Stimulated activated CD8-positive, alpha-beta memory T cell treated with anti-CD3 and anti-CD28 coated beads, Interleukin-4, amount 100 ng/mL, for 48 hours (primary cell): ENCODE measurements around the gene DOCK4.

Experiments used
- DNase-seq: peaks from one replicate; pipeline ENCODE4 v3.0.0-alpha.2; 2020

DOCK4 gene

DNA sequence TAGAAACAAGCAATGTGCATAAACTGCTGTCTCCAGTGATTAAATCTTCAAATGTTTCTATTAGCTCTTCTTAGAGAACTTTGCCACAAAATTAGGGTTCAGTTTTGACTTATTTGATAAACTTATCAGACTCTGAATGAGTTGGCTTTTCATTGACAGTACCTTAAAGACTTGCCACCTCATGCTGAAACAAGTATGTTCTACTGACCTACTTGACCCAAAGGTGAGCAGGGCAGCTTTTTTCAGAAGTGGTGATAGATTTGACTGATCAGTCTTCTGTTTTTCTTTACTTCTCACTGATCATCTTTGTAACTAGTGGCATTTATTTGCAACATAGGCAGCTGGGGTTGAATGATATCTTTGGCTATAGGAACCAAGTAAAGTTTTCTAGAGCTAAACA, 8.1 kb upstream of the DOCK4 start:
- no peak for DNase-seq

DNA sequence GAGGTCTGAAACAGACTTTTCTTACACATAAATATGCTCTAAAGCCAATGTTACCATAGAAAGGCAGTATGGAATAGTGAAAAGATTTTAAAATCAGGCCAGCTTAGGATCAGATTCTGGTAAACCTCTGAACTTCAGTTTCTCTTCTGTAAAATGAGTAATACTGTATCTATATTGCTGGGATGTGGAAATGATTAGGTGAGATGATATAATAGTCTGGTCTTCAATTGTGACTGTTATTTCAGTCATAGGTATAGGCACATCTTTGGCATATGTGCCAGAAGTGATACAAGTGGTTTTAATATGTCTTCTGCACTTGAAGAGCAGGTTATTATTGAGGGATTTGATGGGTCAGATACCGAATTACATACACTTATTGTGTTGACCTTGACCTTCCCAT, 7.5 kb upstream of the DOCK4 start:
- no peak for DNase-seq

DNA sequence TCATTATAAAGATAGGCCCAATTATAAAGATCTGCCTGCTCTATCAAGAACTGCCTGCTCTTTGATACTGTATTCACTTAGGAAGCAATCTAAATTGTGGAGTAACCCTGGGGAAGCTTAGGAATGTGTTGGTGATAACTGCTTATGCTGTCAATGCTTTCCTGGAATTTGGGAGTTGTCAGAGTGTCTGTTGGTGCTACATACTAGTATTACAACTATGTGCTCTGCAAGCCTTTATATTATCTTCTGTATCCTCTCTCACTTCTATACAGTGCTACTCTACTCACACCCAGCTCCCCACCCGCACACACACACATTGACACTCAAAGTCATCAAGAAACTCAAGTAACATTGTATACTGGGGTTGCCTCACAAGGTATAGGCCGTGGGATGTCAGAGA, 6.4 kb upstream of the DOCK4 start:
- no peak for DNase-seq

DNA sequence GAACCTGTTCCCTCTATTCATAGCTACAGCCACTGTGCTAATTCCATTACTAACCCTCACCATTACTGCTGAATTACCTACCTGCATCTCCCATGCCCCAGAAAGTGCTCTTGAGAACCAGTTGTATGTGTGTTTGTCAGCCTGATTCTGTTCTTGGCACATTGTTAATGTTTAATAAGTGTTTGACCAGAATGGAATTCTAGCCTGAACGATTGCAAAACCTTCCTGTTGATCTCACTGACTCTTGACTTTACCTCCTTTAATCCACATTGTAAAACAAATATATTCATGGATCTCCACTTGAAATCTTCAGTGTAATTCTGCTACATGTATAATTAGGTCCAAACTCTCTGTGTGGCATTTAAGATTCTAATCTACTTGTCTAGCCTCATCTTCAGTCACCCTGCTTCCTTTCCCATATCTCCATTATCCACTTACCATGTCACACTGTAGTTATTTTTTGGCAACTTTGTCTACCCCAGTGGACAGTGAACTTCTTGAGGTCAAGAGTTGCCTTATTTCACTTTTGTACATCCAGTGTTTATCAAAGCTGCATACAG, 5.2 kb upstream of the DOCK4 start:
- no peak for DNase-seq

DNA sequence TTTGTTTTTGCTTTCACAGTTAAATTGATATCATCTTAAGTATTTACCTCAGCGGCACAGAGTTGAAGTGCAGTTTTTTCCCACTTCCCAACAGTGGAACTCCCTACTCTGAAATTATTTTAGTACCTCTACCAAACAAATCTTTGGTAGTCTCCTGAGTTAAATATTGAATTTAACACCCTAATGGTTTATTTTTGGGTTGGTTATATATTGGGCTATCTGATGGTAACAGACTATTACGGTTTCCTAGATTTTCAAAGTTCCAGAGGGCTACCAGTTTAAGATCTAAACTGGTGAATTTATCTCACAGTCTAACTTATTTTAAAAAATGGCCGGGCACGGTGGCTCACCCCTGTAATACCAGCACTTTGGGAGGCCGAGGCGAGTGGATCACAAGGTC, 1.6 kb upstream of the DOCK4 start:
- DNase-seq = no peak

DNA sequence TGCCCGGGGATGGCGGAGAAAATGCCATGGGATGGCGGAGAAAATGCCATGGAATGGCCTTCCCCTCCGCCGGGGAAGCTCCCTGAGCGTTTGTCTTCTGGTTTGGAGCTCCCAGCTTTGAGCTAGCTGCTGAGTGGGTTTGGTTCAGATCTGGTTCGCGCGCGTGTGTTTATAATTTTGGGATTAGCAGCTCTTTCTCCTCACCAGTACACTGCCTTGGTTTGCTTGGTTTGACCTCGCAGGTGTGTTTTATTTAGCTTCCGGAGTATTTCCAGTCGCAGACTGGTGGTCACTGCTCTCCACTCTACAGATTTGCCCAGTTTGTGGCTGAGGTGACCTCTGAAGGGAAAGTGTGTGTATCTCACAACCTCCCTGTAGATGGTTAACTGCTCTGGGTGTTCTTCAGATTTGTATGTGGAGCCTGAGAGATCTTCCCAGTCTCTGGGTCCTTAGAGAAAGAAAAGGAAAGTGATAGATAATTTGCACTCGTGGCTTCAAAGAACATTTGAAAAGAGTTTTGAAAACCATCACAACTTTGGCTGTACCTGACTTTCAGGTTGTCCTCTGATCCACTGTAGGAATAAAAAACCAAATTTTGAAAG, 893 bp upstream of the DOCK4 start:
- peak; percentile 27 for DNase-seq

DNA sequence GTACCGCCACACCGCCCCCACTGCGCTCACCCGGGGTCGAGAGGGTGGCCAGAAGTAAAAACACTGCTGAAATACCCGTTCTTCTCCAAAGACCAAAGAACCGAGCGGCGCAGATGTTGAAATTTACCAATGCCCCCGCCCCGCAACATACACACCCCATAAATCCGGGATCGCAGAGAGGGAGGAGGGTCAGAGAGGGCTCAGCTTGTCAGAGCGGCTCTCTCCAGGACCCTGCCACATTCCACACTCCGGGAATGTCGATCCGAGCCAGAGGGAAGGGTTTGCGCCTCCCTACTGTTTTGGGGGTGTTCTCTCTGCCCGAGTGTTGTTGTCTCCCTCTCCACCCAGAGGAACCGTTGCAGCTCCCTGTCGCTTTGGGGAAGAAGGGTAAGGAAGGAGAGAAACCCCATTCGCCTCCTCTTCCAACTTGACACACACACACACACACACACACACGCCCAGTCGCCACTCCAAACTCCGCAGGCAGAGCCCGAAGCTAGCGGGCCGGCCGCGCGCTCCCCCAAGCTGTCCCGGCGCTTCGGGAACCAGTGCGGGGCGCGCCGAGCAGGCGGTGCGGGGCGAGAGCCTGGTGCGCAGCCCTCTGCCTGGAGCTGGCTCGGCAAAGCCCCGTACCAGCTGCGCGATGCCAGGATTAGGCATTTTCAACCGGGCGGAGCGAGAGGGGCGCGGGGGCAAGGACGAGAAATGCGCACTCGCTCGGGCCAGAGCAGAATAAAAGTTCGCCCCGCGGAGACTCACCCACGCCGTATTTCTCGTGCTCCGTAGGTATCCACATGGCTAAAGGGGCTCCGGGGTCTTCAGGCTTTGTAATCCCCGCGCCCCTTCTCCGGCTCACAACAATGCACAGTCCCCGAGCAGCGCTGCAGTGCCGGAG, 609 bp downstream of the DOCK4 start:
- DNase-seq = peak; percentile 54

- DNase-seq = no peak
These were observed 1.5 kb downstream of the DOCK4 start for GRCh38 chr7:112204499-112205342.

GRCh38 chr7:112203365-112203739, 2.8 kb downstream of the DOCK4 start:
- DNase-seq = no peak

DNA sequence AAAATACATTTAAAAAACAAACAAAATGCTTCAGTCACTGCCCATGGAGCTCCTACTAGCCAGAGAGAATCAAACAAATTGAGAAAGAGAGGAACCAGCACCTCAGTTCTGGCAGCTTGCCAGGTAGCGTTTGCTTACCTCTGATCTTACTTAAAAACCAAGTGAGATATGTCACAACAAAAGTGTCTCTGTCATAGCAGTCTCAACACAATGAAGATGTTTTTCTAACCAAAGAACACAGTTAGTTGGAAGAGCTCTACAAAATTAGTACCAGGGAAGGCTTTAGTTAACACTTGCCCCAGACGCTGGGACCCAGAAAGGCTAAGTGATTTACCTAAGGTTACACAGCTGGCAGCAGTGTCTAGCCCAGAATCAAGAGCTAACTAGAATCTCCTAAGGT, 3.4 kb downstream of the DOCK4 start:
- DNase-seq = peak; percentile 39

DNA sequence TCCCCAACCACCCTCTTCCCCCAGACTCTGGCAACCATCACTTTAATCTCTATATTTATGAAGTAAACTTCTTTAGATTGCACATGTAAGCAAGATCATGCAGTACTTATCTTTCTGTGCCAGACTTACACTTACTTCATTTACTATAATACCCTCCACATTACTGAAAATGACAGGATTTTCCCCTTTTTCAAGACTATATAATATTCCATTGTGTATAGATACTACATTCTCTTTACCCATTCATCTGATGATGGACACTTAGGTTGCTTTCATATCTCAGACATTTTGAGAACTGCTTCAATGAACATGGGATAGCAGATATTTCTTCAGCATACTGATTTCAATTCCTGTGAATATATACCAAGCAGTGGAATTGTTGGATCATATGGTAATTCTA, 4.4 kb downstream of the DOCK4 start:
- no peak for DNase-seq

GRCh38 chr7:112201411-112201810, 4.8 kb downstream of the DOCK4 start:
- DNase-seq = no peak

DNA sequence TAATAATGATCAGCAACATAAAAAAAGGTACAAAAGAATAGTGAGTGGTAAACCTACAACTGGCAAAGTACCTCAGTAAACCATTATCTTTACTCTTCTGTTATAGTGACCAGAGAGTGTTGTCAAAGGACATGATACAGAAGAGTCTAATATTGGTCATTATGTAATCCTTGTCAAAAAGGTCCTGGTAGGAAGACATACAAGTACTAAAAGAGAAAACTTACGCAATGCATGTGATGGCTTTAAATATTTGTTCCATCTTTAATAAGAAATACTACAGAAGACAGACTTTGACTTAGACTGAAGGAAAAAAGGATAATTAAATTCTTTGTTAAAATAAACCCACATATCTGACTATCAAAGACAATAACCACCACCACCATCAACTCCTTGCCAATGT, 6.5 kb downstream of the DOCK4 start:
- DNase-seq = no peak

DNA sequence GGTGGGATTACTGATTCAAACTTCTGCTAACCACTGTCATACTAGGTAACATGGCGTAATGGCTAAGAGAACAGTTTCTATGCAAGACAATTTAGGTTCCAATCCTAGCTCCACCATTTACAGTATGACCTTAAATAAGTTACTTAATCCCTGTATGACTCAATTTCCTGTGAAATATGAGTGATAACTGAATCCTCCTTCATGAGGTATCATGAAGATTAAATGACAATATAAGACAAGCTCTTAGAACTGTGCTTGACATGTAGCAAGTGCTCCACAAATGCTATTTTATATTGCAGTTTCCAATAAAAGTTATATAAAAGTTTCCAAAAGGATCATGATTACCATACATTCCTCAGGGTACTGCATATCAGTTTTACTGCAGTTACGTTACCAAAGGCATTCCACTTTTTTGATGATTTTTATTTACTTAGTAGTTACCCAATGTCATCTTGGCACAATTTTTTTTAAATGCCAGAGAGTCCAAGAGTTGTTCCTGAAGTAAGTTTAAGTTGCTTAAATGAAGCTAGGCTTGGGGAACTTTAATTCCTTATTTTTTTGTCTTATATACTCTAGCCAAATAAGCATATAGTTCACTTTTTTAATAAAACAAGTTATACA, 7.1 kb downstream of the DOCK4 start:
- no peak for DNase-seq

- DNase-seq = no peak
These were observed 8.9 kb downstream of the DOCK4 start for GRCh38 chr7:112197322-112197721.

GRCh38 chr7:112195717-112196116, 10.5 kb downstream of the DOCK4 start:
- no peak for DNase-seq

DNA sequence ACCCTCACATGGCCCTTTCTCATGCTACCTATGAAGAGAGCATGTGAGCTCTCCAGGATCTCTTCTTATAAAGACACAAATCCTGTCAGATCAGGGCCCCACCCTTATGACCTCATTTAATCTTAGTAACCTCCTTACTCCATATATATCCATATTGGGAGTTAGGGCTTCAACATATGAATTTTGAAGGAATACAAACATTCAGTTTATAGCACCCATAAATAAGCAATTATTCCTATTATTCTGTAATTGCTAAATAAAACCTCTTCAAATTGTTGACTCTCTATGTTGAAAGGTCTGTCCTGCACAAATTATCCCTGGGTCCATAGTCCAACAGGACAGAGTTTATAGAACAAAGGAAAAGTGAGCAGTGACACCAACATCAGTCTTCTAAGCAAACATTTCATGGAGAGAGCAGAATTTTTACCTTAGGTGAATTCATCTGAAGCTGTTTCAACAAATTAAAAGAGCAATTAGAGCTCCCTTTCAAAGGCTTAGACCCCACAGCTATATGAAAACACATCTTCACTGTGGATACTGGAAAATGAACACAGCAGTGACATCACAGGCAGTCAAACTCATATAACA, 12.2 kb downstream of the DOCK4 start:
- no peak for DNase-seq

GRCh38 chr7:112192236-112193154, 13.7 kb downstream of the DOCK4 start:
- no peak for DNase-seq

DNA sequence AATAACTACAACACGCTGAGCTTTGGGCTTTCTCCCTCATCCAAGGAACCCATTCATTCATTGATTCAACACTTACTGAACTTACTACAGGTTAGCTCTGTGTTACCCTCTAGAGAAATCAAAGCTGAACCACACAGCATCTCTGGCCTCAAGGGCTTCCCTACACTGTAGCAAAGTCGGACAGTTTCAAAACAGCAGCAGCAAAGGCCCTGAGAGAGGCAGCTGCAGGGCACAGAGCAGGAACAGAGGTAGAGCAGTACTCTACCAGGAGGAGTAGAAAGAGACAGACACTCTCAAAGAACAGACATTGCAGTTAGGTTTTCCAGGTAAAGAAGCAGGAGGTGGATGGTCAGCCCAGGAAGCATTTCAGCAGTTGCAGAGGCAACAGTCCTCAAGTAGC, 16.1 kb downstream of the DOCK4 start:
- no peak for DNase-seq

- no peak for DNase-seq
These were observed 16.5 kb downstream of the DOCK4 start for GRCh38 chr7:112189691-112190090.

DNA sequence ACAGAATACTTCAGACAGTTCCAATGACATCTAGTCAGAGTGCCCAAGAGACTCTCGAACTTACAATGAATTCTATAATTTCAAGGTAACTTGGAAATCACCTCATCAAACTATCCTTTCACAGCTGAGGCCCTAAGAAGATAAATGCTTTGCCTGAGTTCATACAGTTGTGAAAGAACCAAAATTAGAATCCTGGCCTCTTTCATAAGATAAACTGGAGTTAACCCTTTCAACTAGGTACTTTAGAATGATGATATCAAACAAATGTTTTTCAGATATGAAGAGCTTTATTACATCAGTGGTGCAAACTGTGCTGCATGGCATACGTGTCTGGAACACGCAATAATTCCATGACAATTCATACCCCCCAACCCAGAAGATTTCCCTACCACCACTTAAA, 17.9 kb downstream of the DOCK4 start:
- no peak for DNase-seq
